Measurements from ENCODE around the gene SOX21.

DNA sequence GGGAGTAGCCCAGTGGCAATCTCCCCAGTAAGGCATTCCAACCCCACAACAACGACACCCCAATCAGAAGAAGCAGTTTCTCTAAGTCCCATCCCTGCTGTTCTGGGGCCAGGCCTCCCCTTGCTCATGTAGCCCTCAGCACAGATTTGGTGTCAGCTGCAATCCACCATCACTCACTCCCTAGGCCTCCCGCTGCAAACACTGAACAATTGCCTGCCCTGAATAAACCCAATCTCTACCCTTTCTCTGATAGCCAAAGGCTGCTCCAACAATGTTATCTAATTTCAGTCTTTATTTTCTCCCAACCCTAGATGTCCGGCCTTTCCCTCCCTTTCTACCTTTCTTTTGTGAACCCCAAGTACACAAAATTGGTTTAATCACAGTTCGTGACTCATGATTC, 5.6 kb upstream of the SOX21 start:
- TF ChIP-seq, protein P1, sequence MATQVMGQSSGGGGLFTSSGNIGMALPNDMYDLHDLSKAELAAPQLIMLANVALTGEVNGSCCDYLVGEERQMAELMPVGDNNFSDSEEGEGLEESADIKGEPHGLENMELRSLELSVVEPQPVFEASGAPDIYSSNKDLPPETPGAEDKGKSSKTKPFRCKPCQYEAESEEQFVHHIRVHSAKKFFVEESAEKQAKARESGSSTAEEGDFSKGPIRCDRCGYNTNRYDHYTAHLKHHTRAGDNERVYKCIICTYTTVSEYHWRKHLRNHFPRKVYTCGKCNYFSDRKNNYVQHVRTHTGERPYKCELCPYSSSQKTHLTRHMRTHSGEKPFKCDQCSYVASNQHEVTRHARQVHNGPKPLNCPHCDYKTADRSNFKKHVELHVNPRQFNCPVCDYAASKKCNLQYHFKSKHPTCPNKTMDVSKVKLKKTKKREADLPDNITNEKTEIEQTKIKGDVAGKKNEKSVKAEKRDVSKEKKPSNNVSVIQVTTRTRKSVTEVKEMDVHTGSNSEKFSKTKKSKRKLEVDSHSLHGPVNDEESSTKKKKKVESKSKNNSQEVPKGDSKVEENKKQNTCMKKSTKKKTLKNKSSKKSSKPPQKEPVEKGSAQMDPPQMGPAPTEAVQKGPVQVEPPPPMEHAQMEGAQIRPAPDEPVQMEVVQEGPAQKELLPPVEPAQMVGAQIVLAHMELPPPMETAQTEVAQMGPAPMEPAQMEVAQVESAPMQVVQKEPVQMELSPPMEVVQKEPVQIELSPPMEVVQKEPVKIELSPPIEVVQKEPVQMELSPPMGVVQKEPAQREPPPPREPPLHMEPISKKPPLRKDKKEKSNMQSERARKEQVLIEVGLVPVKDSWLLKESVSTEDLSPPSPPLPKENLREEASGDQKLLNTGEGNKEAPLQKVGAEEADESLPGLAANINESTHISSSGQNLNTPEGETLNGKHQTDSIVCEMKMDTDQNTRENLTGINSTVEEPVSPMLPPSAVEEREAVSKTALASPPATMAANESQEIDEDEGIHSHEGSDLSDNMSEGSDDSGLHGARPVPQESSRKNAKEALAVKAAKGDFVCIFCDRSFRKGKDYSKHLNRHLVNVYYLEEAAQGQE (IDR thresholded peaks at IDR 0.05; ENCODE audit: insufficient read depth in 1 of 2, low read depth in 2 of 2, low read length in 2 of 2) = no peak
- TF ChIP-seq TAF1 (IDR thresholded peaks at IDR 0.05; ENCODE audit: borderline replicate concordance, insufficient read depth, low read length) = no peak
